ENCODE results near the gene C1QL1.
A peak's percentile ranks its signal among the peaks of the same experiment; 100 is the strongest.

Gene C1QL1

GRCh38 chr17:44978807-44979206 lies 10.7 kb upstream of the C1QL1 start:
- TF ChIP-seq, protein P1, sequence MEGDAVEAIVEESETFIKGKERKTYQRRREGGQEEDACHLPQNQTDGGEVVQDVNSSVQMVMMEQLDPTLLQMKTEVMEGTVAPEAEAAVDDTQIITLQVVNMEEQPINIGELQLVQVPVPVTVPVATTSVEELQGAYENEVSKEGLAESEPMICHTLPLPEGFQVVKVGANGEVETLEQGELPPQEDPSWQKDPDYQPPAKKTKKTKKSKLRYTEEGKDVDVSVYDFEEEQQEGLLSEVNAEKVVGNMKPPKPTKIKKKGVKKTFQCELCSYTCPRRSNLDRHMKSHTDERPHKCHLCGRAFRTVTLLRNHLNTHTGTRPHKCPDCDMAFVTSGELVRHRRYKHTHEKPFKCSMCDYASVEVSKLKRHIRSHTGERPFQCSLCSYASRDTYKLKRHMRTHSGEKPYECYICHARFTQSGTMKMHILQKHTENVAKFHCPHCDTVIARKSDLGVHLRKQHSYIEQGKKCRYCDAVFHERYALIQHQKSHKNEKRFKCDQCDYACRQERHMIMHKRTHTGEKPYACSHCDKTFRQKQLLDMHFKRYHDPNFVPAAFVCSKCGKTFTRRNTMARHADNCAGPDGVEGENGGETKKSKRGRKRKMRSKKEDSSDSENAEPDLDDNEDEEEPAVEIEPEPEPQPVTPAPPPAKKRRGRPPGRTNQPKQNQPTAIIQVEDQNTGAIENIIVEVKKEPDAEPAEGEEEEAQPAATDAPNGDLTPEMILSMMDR (IDR thresholded peaks at IDR 0.05; ENCODE audit: low read depth, low read length) = no peak
- H3K4me3 ChIP-seq (replicated peaks in 1 of 2; ENCODE audit: low read depth in 2 of 2, low read length in 2 of 2) = no peak overlapping the region
- no peak for DNase-seq (ENCODE audit: low read depth in 2 of 2)

- TF ChIP-seq, protein P1 (IDR thresholded peaks at IDR 0.05; ENCODE audit: low read depth, low read length) = no peak
- H3K4me3 ChIP-seq (replicated peaks in 1 of 2; ENCODE audit: low read depth in 2 of 2, low read length in 2 of 2) = no peak overlapping the region
- DNase-seq (ENCODE audit: low read depth in 2 of 2) = no peak
Observed at GRCh38 chr17:44977814-44978550, 9.9 kb upstream of the C1QL1 start.

DNA sequence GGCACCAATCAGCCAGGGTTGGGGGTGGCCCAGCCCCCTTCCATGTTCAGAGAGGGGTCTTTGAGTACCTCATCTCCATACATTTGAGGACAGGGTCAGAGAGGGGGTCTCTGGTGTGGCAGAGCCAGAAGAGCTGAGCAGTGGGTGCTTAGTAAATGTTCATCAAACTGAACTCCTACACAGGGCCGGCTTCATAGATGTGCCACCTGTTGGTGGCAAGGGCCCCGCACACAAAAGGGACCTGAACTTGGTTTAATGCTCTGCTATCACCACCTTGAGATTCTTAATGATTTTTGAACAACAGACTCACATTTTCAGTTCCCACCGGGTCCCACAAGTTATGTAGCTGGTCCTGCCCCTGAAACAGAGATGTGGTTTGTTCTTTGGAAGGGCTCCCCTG lies 9.0 kb upstream of the C1QL1 start:
- TF ChIP-seq, protein P1 (IDR thresholded peaks at IDR 0.05; ENCODE audit: low read depth, low read length) = no peak
- DNase-seq (ENCODE audit: low read depth in 2 of 2) = no peak
- H3K4me3 ChIP-seq (replicated peaks in 1 of 2; ENCODE audit: low read depth in 2 of 2, low read length in 2 of 2) = no peak overlapping the region

GRCh38 chr17:44976206-44976605 lies 8.1 kb upstream of the C1QL1 start:
- H3K4me3 ChIP-seq (replicated peaks in 1 of 2; ENCODE audit: low read depth in 2 of 2, low read length in 2 of 2) = no peak overlapping the region
- no peak for DNase-seq (ENCODE audit: low read depth in 2 of 2)
- TF ChIP-seq, protein P1 (IDR thresholded peaks at IDR 0.05; ENCODE audit: low read depth, low read length) = no peak

GRCh38 chr17:44972953-44973352 lies 4.8 kb upstream of the C1QL1 start:
- DNase-seq (ENCODE audit: low read depth in 2 of 2) = peak; percentile 56 to 62
- no peak overlapping the region for H3K4me3 ChIP-seq (replicated peaks in 1 of 2; ENCODE audit: low read depth in 2 of 2, low read length in 2 of 2)
- TF ChIP-seq, protein P1 (IDR thresholded peaks at IDR 0.05; ENCODE audit: low read depth, low read length) = no peak

DNA sequence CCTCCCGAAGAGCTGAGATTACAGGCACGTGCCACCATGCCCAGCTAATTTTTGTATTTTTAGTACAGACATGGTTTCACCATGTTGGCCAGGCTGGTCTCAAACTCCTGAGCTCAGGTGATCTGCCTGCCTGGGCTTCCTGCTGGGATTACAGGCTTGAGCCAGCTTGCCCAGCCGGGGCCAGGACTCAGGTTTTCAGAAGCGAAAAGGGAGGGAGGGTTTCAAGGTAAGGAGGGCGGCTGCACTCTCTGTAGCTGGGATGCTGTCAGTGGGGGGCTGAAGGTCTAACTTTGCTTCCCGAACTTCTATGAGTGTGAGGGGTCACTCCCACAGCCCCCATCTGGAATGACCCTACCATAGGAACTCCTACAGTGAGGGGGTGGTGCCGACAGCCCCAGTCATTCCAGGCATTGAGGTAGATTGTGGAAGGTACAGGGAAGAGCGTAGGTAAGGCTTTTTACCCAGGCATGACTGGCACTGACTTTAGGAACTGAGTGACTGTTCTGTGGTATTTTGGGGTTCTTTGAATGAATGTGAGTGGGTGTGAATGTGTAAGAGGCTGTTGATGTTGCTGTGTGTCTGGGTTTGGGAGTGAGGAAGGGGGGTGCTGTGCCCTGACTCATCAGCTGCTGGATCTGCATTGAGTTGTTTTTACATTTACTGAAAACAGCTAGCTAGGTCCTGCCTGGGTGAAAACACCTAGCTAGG lies 3.8 kb upstream of the C1QL1 start:
- DNase-seq (ENCODE audit: low read depth in 2 of 2) = peak; percentile 24 to 53
- TF ChIP-seq, protein P1 (IDR thresholded peaks at IDR 0.05; ENCODE audit: low read depth, low read length) = no peak
- no peak overlapping the region for H3K4me3 ChIP-seq (replicated peaks in 1 of 2; ENCODE audit: low read depth in 2 of 2, low read length in 2 of 2)
